ENCODE results near the gene CD2BP2.
"Not testable (repeated sequence)": the region's sequence is repeated elsewhere in the genome, so short reads cannot be mapped to it uniquely, and the experiment has no call there.

GRCh38 chr16:30396627-30397026 lies 41.5 kb upstream of the CD2BP2 start:
- not testable (repeated sequence) for TF ChIP-seq RBM39 (optimal IDR thresholded peaks at IDR 0.05; ENCODE audit: low read depth, low read length); POLR2A (conservative IDR thresholded peaks at IDR 0.05); CBX3 (IDR thresholded peaks at IDR 0.05; ENCODE audit: borderline replicate concordance in 1 of 2, low read length in 2 of 2); MYBL2 (IDR thresholded peaks at IDR 0.05; ENCODE audit: low read depth); MYBL2 (CRISPR knock-in tag; IDR thresholded peaks at IDR 0.05; ENCODE audit: borderline replicate concordance); MCM2 (IDR thresholded peaks at IDR 0.05; ENCODE audit: low read depth); SMARCC2 (IDR thresholded peaks at IDR 0.05; ENCODE audit: low read depth); MXI1 (IDR thresholded peaks at IDR 0.05; ENCODE audit: low read depth, low read length); SREBF2 (CRISPR knock-in tag; IDR thresholded peaks at IDR 0.05); ZBTB7A (IDR thresholded peaks at IDR 0.05; ENCODE audit: borderline replicate concordance, control insufficient read depth, low read depth, low read length); PHF8 (IDR thresholded peaks at IDR 0.05; ENCODE audit: borderline replicate concordance, low read length); ZBTB1 (CRISPR knock-in tag; IDR thresholded peaks at IDR 0.05; ENCODE audit: borderline replicate concordance, low read depth); NR3C1 (CRISPR knock-in tag; IDR thresholded peaks at IDR 0.05); ZNF263 (CRISPR knock-in tag; IDR thresholded peaks at IDR 0.05; ENCODE audit: borderline replicate concordance)
- TF ChIP-seq, protein P1, sequence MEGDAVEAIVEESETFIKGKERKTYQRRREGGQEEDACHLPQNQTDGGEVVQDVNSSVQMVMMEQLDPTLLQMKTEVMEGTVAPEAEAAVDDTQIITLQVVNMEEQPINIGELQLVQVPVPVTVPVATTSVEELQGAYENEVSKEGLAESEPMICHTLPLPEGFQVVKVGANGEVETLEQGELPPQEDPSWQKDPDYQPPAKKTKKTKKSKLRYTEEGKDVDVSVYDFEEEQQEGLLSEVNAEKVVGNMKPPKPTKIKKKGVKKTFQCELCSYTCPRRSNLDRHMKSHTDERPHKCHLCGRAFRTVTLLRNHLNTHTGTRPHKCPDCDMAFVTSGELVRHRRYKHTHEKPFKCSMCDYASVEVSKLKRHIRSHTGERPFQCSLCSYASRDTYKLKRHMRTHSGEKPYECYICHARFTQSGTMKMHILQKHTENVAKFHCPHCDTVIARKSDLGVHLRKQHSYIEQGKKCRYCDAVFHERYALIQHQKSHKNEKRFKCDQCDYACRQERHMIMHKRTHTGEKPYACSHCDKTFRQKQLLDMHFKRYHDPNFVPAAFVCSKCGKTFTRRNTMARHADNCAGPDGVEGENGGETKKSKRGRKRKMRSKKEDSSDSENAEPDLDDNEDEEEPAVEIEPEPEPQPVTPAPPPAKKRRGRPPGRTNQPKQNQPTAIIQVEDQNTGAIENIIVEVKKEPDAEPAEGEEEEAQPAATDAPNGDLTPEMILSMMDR (IDR thresholded peaks at IDR 0.05 in 2 of 3, conservative IDR thresholded peaks at IDR 0.05 in 1 of 3; ENCODE audit: insufficient read depth in 2 of 3, low read depth in 1 of 3, low read length in 3 of 3), result not testable (repeated sequence)
